ENCODE results near the gene TPM2.

The TPM2 gene

GRCh38 chr9:35674025-35674361 lies 15.7 kb downstream of the TPM2 start:
- DNase-seq, result no peak

- DNase-seq, result no peak
Measured at GRCh38 chr9:35673132-35674024, 16.3 kb downstream of the TPM2 start, which contains the start of gene CA9. TSS of gene CA9 (plus strand) at chr9:35673928. CDS start at chr9:35673960, 32 bp downstream.

DNA sequence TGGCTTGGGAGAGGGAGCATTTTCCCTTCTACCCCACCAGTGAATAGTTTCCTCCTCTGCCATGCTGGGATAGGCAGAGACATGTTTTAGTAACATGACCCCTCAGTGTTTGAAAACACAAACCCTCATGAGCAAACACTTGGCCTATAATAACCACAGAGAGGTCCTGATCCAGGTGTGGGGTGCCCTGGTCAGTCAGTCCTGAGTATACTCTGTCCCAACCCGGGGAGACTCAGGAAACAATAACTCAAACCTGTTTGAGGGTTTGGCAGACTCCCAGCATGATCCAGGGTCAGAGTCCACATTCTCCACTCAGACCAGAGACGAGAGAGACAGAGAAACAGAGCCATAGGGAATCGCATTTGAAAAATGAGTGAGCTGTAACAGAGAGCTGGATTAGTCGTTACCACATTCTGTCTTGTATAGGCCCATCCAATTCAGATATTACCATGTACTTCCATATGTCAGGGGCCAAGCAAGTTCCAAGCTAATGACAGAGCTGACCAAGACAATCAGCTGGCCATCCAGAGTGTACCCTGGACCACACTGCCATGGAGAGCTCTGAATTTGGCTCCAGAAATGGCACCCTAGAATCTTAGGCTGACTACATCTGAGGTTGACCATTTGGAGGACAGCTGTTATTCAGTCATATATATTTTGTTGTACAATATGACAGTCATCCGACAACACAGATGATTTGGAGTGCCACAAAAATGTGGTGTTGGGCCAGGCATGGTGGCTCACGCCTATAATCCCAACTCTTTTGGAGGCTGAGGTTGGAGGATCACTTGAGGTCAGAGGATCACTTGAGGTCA lies 20.2 kb downstream of the TPM2 start:
- peak; percentile 21 for DNase-seq

GRCh38 chr9:35667939-35668338 lies 21.8 kb downstream of the TPM2 start:
- no peak for DNase-seq

DNA sequence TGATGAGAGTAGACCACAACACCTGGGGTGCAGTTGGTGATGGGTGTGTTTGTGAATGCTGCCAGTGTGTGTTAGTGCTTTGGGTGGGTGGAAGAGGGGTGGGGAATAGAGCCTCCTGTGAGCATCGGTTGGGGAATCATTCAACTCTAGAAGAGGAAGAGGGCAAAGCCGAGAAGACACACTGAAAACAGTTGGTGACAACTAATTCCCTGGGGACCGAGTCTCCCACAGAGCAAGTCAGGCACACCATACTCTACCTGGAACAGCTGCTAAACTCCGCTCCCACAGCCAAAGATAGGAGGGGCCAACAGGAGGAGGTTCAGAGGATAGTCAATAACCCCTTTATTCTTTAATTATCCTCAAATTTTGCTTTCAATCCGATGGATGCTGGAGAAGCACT lies 23.2 kb downstream of the TPM2 start:
- DNase-seq, result no peak

DNA sequence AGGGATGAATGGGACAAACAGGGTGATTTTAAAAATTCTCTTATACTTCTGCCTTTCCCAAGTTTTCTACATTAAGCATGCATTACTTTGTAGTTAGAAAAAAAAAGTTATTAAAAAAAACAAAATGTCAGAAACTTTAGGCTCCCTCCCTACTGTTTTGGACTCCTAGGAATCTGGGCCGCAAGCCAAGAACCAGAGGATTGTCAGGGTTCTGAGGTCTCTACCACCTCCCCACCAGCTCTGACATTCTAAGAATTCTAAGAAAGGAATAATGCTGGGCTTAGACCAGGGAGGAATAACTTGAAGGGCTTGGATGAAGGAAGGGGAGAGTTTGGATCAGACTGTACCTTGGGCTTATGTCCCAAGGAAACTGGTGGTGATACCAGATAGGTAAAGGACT lies 23.7 kb downstream of the TPM2 start:
- DNase-seq, result no peak

DNA sequence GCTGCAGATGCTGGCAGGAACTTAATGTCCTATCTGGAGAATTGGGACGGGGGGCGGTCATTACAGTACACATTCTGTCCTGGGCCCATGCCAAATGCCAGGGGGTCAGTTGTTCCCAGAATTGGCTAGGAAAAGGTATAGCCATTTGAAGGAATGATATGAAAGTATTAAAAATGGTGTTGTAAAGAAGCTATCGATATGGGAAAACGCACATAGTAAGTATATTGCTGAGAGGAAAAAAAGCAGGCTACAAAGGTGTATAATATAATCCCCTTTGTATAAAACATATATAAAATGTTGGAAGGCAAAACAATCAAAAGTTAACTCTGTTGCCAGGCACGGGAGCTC lies 24.3 kb downstream of the TPM2 start:
- DNase-seq, result no peak

DNA sequence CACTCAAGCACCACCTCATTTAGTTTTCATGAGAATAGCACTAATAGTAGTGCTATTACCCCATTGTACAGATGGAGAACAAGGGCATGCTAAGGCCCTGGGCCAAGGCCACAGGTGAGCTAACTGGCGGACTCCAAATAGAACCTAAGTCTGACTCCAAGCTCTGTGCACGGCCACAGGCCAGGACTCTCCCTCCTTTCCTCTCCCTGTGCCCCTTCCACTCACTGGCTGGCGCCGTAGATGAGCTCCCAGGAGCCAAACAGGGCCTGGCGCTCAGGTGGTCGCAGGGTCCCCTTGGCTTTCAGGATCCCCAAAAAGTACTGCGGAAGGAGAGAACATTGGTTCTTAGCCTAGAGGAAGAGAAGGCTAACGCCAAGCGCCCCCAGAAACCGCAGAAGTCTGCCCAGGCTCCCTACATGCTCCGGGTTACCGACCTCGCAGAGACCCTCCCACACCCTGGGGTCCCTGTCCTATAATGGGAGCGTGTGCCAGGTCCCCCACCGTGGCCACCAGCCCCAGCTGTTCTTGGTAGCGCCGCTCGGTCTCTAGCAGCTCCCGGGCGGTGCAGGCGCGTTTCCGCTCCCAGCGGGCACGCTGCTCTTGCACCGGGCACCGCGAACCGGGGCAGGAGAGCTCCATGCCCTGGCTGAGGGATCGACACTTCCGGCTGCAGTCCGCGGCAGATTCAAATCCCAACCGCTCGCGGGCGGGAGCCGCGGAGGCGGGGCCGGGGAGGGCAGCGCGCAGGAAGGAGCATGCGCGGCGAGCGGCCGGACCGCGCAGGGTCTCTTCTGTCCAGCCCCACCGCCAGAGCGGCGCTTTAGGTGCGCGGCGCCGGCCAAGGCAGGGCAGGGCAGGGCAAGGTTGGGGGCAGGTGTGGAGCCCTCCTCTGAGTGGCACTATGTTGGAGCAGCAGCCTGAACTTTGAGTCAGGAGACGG lies 24.9 kb downstream of the TPM2 start, which contains the start of gene ARHGEF39:
Gene ARHGEF39 (minus strand): TSS at position 665 of the 940 bp plus-strand sequence. CDS start 26 bp downstream, at position 639.
- peak; percentile 87 for DNase-seq

GRCh38 chr9:35662437-35662836 lies 27.3 kb downstream of the TPM2 start:
- DNase-seq, result no peak

GRCh38 chr9:35661756-35662350 lies 27.9 kb downstream of the TPM2 start:
- DNase-seq, result no peak

DNA sequence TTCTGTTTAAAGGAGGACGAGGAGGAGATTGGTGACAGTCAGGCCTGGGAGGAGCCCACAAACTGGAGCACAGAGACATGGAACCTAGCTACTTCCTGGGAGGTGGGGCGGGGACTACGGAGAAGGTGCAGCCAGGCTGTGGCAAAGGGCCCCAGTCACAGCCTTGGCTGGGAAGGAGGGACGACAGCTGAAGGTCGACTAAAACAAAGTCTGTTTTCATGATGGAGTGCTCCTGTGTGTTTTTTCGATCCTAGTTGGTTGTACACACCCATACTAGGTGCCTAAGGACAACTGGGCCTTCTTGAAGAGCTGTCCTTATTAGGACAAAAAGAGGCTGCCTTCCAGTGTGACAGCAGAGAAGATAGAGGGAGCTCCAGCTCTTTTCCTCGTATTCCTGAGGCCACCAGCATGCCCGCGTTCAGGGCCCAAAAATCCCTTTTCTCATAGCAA lies 28.7 kb downstream of the TPM2 start:
- no peak for DNase-seq

GRCh38 chr9:35659340-35659739 lies 30.4 kb downstream of the TPM2 start:
- DNase-seq, result peak; percentile 23

- no peak for DNase-seq
Measured at GRCh38 chr9:35658968-35659220, 30.8 kb downstream of the TPM2 start.

DNA sequence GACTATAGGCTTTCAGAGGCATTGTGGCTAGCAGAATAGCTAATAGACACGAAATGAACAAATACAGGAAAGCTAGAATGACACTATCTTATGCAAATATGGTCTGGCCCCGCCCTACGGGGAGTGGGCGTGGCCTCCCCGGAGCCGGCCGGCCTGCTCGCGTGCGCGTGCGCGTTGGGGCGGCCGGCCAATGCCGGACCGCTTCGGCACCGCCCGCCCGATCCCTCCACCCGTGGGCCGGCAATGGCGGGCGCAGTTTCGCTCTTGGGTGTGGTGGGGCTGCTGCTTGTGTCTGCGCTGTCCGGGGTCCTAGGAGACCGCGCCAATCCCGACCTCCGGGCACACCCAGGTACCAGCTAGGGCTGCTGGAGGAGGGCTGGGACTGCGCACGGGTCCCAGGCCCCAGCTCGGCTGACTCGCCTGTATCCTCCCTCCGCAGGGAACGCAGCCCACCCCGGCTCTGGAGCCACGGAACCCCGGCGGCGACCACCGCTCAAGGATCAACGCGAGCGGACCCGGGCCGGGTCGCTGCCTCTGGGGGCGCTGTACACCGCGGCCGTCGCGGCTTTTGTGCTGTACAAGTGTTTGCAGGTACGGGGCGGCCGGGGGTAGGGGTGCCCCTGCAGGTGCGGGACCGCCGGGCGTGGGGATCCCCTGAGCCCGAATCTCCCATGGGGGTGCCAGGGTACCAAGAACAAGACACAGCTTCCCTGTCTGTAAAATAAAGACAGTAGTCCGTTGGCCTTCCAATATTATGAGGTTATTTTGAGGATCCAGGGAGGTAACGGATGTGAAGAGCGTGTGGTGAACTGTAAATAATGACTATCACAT lies 31.4 kb downstream of the TPM2 start, which contains the start of gene CCDC107:
Gene CCDC107 (plus strand): TSS at position 156 of the 831 bp plus-strand sequence. CDS start 88 bp downstream, at position 244.
- DNase-seq, result peak; percentile 57

- peak; percentile 99 for DNase-seq
Measured at GRCh38 chr9:35657546-35658136, 32.1 kb downstream of the TPM2 start, which contains the start of gene RMRP. TSS of gene RMRP (minus strand) at chr9:35658019.

DNA sequence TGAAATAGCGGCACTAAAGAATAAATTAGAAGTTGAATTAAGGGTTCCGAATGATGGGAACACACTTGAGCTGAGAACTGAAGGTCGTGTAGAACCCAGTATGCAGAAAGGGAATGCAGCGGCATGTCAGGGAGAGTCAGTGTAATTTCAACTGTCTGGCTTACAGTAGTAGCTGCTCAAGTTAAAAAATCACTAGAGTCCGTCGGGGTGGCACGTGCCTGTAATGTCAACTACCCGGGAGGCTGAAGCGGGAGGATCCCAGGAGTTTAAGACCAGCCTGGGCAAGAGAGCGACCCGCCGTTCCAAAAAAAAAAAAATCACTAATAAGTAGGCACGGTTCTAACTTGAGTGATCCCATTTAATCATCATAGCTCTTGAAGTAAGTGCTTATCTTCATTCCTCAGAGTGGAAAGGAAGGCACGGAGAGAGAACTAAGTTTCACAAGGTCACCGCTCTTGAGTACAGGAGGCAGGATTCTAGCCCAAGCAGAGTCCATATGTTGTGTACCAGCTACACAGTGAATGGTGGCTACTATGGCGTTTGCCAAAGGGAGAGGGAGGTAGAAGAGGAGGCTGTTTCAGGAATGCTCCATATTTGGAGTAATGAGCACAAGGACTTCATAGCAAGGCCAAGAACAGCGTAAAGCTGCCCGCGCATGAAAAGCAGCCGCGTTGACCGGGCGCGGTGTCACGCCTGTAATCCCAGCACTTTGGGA lies 32.7 kb downstream of the TPM2 start:
- DNase-seq, result no peak

- no peak for DNase-seq
Measured at GRCh38 chr9:35656348-35656747, 33.4 kb downstream of the TPM2 start.

- no peak for DNase-seq
Measured at GRCh38 chr9:35653611-35654010, 36.1 kb downstream of the TPM2 start.

DNA sequence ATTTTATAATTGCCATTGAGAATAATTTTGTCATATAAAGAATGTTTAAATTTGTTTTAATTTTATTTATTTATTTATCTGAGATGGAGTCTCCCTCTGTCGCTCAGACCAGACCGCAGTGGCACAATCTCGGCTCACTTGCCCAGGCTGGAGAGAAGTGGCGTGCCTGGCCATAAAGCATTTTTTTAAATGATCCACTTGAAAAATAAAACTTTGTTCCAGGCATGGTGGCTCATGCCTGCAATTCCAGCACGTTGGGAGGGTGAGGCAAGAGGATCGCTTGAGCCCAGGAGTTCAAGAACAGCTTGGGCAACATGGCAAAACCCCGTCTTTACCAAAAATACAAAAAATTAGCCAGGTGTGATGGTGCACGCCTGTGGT lies 36.9 kb downstream of the TPM2 start:
- no peak for DNase-seq

Data from DMS153 (cell line).